HG03460 (cell line): ENCODE results near the gene BATF.

Experiments used
- ATAC-seq: cut with Tn5 transposase; IDR thresholded peaks from one replicate; pipeline ENCODE4 v1.9.1; 2021; ENCODE audit not compliant: unreplicated experiment

The BATF gene

DNA sequence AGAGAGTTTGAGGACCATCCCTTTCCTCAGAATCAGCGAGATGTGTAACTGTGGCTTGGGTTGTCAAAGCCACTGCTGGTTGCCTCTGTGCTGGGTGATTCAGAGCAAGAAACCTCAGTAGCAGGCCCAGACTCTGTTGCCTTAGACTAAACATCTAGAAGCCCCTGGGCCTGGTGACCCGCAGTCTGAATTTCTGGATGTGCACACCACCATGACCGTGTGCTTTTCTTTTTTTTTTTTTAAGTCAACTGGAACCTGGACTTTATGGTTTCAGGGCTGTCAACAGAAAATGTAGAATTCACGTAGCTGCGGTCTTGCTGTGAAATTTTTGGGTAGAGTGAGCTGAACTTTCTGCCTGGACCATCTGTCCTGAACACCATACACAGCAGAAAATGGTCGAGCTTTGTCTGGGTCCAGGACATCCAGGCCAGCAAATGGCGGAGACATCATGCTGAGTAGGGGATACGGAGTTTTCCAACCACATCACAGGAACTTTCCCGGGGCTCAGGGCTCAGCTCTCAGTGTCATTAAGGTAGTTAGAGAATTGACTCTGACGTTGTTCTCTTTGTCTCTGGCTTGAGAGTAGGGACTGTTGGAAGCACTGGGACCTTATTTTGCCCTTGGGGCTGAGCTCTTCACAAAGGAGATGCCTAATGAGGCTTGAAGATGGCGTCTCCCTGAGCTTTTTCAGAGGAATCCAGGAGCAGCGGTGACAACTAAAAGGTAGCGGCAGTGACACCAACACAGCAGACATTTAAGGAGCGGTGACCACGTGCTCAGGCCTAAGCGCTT is 23.0 kb upstream of the BATF start:
- ATAC-seq, result peak; percentile 61

DNA sequence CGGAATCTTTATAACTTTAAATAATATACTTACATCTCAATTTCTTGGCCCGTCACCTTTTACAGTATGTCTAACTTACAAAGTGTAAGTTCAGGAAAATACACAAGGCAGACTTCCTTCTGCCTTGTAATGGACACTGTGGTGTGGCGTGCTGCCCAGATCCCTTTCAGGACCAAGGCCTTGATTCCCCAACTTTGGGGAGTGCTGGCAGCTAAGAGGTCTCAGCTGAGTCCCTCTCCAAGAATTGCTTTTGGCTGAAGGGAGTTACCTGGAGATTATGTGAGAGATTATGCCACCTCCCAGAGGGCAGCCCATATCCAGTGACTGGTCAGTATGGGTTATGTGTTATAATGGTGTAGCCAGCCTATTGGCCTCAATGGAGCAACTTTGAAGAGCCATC is 21.2 kb upstream of the BATF start:
- ATAC-seq, result no peak

DNA sequence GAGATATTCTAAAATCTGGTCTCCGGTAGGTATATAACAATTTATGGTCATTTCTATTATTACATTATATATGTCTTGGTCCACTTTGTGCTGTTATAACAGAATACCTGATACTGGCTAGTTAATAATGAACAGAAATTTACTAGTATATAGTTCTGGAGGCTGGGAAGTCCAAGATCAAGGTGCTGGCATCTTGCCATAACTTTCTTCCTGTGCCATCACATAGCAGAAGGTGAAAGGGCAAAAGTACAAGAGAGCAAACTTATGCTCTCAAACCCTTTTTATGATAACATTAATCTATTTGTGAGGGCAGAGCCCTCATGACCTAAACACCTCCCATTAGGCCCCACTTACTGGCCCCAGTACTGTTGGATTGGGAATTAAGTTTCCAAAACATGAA is 17.9 kb upstream of the BATF start:
- ATAC-seq, result no peak

DNA sequence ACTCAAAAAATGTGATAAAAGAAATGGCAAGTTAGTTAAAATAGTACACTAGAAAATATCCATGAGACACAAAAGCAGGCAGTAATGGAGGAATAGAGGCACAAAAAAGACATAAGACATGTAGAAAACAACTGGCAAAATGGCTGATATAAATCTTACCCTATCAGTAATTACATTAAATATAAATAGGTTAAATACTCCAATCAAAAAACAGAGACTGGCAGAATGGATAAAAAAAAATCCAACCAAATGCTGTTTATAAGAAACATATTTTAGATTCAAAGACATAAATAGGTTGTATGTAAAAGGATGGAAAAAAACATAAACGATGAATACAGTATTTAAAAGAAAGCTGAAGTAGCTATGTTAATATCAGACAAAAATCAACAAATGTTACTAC is 15.3 kb upstream of the BATF start:
- no peak for ATAC-seq

GRCh38 chr14:75510547-75510946 is 11.7 kb upstream of the BATF start:
- ATAC-seq, result no peak

- no peak for ATAC-seq
Measured at GRCh38 chr14:75511201-75511600, 11.1 kb upstream of the BATF start.

DNA sequence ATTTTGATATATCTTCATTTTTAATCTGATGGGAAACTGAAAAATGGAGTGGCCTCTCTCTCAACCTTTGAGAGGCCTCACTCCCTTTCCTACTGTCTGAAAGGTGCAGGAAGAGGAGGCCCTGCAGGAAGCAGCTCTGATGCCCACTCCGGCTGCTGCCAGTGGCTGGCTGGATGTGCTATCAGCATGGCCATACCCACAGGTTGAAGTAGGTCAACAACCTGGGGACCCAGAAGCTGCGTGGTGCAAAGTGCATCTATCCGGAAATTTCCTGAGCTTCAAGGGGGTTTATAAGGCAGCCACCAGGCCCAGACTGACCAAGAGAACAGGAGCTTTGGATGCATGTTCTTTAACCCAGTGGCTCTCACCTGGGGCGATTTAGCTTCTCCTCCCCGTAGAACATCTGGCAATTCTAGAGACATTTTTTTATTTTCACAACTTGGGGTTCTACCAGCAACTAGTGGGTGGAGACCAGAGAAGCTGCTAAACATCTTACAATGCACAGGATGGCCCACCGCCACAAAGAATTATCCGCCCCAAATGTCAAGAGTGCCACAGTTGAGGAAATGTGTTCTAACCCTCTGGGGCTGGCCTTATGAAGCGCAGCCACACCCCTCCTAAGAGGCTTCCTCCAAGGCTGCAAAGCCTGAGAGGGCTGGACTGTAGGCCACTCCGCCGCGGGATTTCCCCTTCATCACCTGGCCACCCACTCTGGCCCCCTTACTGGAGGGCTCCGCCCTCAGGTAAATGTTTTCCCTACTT is 8.2 kb upstream of the BATF start:
- peak; percentile 32 for ATAC-seq

DNA sequence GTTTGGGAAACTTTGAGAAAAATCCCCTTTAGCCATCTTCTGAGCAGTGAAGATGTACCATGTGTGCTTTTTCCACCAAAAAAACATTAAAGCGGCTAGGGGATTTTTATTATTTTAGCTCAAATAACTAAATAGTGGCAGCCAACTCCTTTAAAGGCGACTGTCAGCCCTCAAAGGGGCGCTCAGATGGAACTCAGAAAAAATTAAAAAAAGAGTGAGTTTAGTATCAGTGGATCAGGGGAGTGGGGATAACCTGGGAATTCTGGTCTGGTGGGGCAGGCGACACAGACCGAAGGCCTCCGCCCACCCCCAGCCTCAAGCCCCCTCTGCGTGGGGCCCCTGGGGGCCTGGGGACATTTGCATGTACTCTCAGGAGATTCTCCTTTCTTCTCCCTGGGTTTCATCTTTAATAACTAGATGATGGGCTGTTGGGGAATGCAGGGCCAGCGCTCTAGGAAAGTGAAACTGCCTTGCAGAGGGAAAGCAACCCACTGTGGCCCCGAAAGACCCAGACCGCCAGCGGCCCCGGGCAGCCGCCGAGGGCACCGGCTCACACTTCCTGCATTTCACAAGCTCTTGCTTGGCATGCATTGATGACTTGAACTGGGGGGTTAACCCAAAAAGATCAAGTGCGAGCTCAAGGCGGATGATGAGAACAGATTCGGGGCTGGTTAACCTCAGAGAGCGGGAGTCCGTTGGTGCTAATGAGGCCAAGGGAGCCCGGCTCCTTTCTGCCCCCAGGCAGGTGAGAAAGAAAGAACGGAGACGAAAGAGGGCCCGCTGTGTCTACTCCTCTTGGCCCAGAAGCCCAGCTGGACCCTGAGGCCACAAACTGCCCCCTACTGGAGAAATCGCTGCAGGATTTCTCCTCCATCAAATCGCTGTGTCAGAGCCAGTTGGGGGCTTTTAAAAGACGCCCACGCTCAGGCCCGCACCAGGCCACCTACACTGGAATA is 7.3 kb upstream of the BATF start:
- ATAC-seq, result peak; percentile 55

- ATAC-seq, result peak; percentile 54
Measured at GRCh38 chr14:75515629-75515996, 6.7 kb upstream of the BATF start.

GRCh38 chr14:75518625-75519024 is 3.6 kb upstream of the BATF start:
- no peak for ATAC-seq

DNA sequence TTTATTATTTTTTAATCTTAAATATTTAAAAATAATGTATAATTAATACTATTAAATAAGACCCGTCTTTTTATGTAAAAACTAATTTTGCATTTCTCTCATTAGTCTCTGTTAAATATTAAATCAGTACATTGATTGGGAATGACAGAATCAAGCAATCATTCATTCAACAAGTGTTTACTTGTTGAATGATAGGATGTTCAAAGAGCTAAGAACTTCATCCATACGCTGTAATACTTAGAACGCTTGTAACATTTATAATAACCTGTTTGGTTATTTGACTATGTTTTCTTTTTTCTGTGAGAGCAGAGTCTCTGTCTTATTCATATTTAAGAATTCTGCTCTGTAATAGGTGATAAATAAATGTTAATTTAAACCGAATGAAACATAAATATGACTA is 2.9 kb upstream of the BATF start:
- no peak for ATAC-seq

DNA sequence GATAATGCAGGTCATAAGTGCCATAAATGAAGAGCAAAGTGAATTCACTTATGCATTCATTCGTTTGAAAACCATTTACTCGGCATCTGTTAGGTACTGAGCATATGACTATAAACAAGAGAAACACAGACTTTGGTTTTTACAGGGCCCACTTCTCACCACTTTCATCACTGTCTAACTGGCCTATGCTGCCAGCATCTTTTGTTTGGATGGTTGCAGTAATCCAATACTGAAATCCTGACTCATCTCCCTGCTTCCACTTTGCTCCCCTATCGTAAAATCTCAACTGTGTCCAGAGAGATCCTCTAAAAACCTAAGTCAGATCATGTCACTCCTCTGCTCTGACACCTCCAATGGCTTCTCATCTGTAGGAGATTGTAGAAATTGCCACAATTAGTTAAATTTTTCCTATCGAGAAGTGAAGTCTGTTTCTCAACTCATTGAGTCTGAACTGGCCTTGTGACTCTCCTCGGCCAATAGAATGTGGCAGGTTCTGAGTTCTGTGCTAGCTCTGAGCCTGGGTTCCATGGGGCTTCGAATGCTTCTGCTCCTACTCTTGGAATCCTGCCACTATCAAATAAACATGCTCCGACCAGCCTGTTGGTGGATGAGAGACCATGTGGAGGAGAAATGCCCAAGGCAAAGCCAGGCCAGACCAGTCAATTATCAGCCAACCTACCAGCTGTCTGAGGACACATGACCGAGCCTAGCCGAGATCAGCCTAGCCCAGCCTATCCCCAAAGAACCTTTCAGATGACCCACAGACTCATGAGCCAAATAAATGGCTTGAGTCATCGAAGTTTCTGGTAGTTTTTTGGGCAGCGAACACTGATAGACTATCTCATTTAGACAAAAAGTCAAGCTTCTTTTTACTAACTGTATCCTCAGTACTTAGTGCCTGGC is 2.2 kb upstream of the BATF start:
- no peak for ATAC-seq

- no peak for ATAC-seq
Measured at GRCh38 chr14:75520852-75521251, 1.4 kb upstream of the BATF start.

GRCh38 chr14:75521415-75522199 is 662 bp upstream of the BATF start:
- ATAC-seq, result no peak

DNA sequence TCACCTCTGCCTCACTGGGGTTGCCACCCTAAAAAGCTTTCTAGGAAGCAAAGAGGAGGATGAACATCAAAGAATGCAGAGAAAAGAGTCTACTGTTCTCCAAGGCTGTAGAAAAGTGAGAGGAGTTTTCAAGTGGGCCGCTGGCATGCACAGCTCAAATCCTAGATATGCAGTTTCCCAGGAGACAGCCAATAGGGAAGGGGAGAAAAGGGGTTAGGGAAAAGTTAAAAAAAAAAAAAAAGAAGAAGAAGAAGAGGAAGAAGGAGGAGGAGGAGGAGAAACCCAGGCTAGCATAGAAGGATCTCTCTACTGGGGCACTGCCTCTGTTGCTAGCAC is 682 bp downstream of the BATF start:
- ATAC-seq, result no peak

GRCh38 chr14:75523771-75524171 is 1.5 kb downstream of the BATF start:
- ATAC-seq, result no peak

DNA sequence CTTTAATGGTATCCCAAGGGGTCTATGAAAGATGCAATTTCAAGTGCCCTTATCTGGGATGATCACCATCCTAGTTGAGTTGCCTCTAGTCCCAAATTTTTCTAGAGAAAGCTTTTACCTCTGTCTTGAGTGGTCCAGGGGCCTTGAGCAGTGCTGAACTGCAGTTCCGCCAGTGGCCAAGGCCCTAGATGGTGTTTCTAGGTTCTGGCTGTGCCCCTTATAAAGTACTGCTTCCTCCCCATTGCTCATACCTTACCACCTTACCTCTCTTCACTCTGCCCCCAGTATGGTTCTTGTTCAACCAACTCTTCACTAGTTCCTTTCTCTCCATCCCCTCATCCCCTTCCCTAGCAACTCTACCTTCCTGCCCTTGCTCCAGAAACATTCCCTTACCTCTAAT is 3.7 kb downstream of the BATF start:
- no peak for ATAC-seq

GRCh38 chr14:75527449-75528163 is 5.3 kb downstream of the BATF start:
- no peak for ATAC-seq

DNA sequence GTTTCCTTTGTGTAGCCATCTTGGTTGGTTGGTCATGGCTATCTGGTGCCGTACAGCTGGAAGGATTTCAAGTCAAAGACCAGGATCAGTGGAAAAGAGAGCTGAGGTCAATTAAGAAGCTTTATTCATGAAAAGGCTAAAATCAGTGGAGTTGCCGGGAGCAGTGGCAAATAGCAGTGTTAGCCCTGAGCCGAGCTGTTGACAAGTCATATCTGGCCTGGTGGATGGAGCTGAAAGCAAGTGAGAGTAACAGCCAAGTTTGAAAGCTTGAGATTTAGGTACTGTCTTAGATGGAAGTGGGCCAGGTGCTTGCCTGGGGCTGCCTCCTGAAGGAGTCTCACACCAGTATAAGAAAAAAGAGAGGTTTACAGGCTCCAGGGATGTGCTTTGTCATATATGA is 9.0 kb downstream of the BATF start:
- ATAC-seq, result no peak
